Right lobe of liver (tissue), 6 donors: ENCODE measurements around the gene PGBD1. TPM values are rescaled to one million over a fixed set of nuclear protein-coding genes. Genes with fewer than 3 reads are reported as not detected.
A peak's percentile ranks its signal among the peaks of the same experiment; 100 is the strongest.

Source experiments
- ATAC-seq, 4 donors: fragments of 200-7000 bp; cut with Tn5 transposase; one replicate each; pipeline ENCODE4 v1.9.1; 2020; ENCODE audit warnings: mild to moderate bottlenecking in 4 of 4, moderate library complexity in 4 of 4
- DNase-seq, 3 donors: peaks; one replicate each; pipeline ENCODE4 v3.0.0-alpha.2; 2020
- H3K27ac ChIP-seq, 3 donors: fragments of 200-600 bp; one replicate each; pipeline ENCODE4 v1.8.0; 2022
- H3K27me3 ChIP-seq, 2 donors: fragments of 200-600 bp; one replicate each; pipeline ENCODE4 v1.8.0; 2022
- H3K36me3 ChIP-seq, 4 donors: fragments of 200-600 bp; sonication (generic) in 1 of 4; one replicate each; pipeline versions ENCODE4 v1.5.1 to v1.8.0; 2017 to 2022; ENCODE audit warnings: control low read depth in 1 of 4
- H3K4me1 ChIP-seq, 4 donors: fragments of 200-600 bp; sonication (generic) in 1 of 4; one replicate each; pipeline versions ENCODE4 v1.5.1 to v1.8.0; 2017 to 2022; ENCODE audit warnings: control low read depth in 1 of 4
- H3K4me3 ChIP-seq, 3 donors: fragments of 200-600 bp; one replicate each; pipeline ENCODE4 v1.8.0; 2022
- H3K9me3 ChIP-seq, 4 donors: fragments of 200-600 bp; sonication (generic) in 1 of 4; one replicate each; pipeline versions ENCODE4 v1.5.1 to v1.8.0; 2017 to 2022; ENCODE audit warnings: control low read depth in 1 of 4
- CTCF ChIP-seq, 4 donors: fragments of 200-600 bp in 3 of 4; fragments of 450-650 bp in 1 of 4; IDR thresholded peaks; one replicate each; pipeline versions ENCODE4 v1.5.1 to v1.8.0; 2016 to 2022; ENCODE audit warnings: antibody characterized with exemption in 4 of 4, mild to moderate bottlenecking in 2 of 4
- POLR2A ChIP-seq: fragments of 450-650 bp; IDR thresholded peaks from one replicate; pipeline ENCODE4 v1.6.1; 2017; ENCODE audit warnings: antibody characterized with exemption, mild to moderate bottlenecking
- WGBS: methylation state at CpG from one replicate; pipeline ENCODE4 v1.1.6; 2018; ENCODE audit warnings: low coverage, low lambda C conversion rate; ENCODE audit not compliant: insufficient coverage; ENCODE audit errors: missing lambda C conversion rate; 5-methylcytosine and 5-hydroxymethylcytosine counted together
- intact Hi-C, 2 donors: fragments of 100-400 bp; cut with DNase I; formaldehyde crosslinking; loops; one replicate each; pipeline versions ENCODE4 v1.11.2 to v1.14.1; 2022
- total RNA-seq, 6 experiments: library from RNA; depleted of rRNA in 2 of 6; stranded (reverse); fragments of >200 nt in 2 of 6; fragmentation: NEBNext Ultra II Directional in 3 of 6; extraction: Animal tissue kit (Norgen Biotek cat#: 25700) in 3 of 6; gene quantifications; one replicate each; pipeline versions ENCODE4 v1.1.0 to v1.2.4, GENCODE V29; 2016 to 2023
- donor health status: DM: no; HTN: yes; CAD: no.
- donor health status: DM: no; HTN: no; CAD: no.
- donor health status: DM: no; HTN: no; CAD: no.
- donor health status: DM: no; HTN: yes; CAD: no.
- donor health status: DM: no; HTN: yes; CAD: no.

The PGBD1 gene
- total RNA-seq, 6 experiments from 2014 or later = 1.1 to 2.0 (median 1.3) TPM

GRCh38 chr6:28345201-28345600 lies 63.8 kb downstream of the PGBD1 start:
- WGBS = 67% methylated on average over 1 of the region's 1 CpG
- ATAC-seq = peak in 2 of 4 donors; percentile 18 to 37
- TF ChIP-seq POLR2A (no peak), CTCF (IDR thresholded peaks at IDR 0.05) (no peak)
- Histone ChIP-seq H3K9me3 (no peaks in the 10 kb centered on the region), H3K4me1 (peaks cover 0 to under 1% (median 0%) of the 10 kb centered on the region in 4 donors), H3K4me3 (no peak overlapping the region), H3K36me3 (no peaks in the 10 kb centered on the region), H3K27ac (no peak overlapping the region), H3K27me3 (no peaks in the 10 kb centered on the region)
- DNase-seq = no peak
- intact Hi-C loops = no loop called here

DNA sequence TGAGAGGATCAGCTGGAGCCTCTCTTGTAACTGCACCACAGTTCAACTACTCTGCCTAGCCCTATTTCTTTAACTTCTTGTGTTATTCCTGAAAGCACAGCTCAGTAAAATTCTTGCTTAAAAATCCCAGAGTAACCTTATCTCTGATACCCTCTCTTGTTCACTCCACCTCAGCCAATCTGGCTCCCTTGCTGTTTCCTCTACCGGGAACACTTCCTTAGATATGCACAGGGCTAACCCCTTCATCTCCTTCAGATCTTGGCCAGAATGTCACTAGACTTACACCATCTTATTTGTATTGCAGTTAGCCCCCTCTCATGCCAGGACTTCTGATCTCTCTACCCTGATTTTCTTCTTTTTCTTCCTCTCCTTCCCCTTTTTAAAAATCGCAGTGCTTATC lies 65.7 kb downstream of the PGBD1 start:
- no peaks in the 10 kb centered on the region for H3K9me3 ChIP-seq
- H3K4me1 ChIP-seq = peaks cover 0 to 15% (median 5%) of the 10 kb centered on the region in 4 donors
- WGBS = 28% methylated on average over 2 of the region's 2 CpGs
- no peaks in the 10 kb centered on the region for H3K27me3 ChIP-seq
- H3K4me3 ChIP-seq = no peak overlapping the region
- no peaks in the 10 kb centered on the region for H3K36me3 ChIP-seq
- intact Hi-C loops = no loop called here
- no peak for DNase-seq
- TF ChIP-seq POLR2A (no peak), CTCF (IDR thresholded peaks at IDR 0.05) (no peak)
- no peak for ATAC-seq
- H3K27ac ChIP-seq = no peak overlapping the region

GRCh38 chr6:28349344-28349891 lies 68.0 kb downstream of the PGBD1 start:
- peak in 1 of 4 donors; percentile 29 for ATAC-seq
- H3K27ac ChIP-seq = peak overlapping the region; percentile 51 to 66 (median 66)
- TF ChIP-seq CTCF (IDR thresholded peaks at IDR 0.05) (no peak), POLR2A (no peak)

DNA sequence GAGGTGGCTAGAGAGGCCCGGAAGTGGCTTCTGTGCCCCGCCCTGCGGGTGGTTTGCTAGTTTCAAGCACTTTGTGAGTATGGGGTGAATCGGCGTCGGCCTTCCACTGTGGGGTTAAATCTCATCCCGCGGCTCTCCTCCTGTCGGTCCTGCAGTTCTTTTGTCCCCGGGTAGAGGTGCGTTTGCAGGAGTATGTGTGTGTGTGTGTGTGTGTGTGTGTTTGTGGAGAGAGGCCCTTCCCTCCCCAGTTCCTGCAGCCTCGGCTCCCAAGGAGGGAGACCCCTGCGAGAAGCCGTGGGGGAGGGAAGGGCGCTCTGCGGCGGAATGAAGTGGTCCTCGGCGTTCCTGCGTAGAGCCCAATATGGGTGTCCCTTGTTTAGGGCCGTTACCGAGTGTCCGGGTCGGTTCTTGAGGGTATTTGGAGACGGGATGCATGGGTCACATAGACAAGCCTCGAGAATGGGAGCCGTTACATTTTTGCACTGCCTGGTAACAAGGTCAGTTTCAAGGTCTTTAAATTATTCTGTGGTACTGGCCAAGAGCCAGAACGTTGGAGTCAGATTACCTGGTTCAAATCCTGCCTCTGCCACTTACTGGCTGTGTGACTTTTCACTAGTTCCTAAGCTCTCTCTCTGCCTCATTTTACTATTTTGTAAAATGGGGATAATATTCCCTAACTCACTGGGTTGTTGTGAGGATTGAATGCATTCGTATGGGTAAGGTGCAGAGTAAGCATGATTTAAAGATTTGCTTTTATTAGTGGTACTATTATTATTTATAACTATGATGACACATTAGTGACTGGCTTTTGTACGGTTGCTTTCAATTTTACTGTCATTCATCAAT lies 68.7 kb downstream of the PGBD1 start, which contains the start of gene ZKSCAN3:
ZKSCAN3 (plus strand) TSS at position 56 of the 846 bp plus-strand sequence. CDS start 9,640 bp downstream, outside the sequence.
- WGBS = under 1% methylated on average over 9 of the region's 30 CpGs
- TF ChIP-seq POLR2A (peak; percentile 57), CTCF (IDR thresholded peaks at IDR 0.05) (no peak)
- intact Hi-C loops = loop anchor here in 1 of 2 donors (10.0 kb wide), 1 partner anchor 225 kb away; the partner anchor contains the start of gene ZSCAN16

More at GRCh38 chr6:28349344-28349891, 68.0 kb downstream of the PGBD1 start:
- Histone ChIP-seq H3K4me1 (peaks cover 0 to 15% (median 5%) of the 10 kb centered on the region in 4 donors), H3K27me3 (no peaks in the 10 kb centered on the region), H3K9me3 (no peaks in the 10 kb centered on the region), H3K36me3 (no peaks in the 10 kb centered on the region), H3K4me3 (peak overlapping the region; percentile 74 to 82 (median 80))
- no peak for DNase-seq
- WGBS = under 1% methylated on average over 9 of the region's 9 CpGs
- intact Hi-C loops = no loop called here

More for the DNA sequence above, 68.7 kb downstream of the PGBD1 start, which contains the start of gene ZKSCAN3:
- H3K36me3 ChIP-seq = no peaks in the 10 kb centered on the region
- H3K27me3 ChIP-seq = no peaks in the 10 kb centered on the region
- DNase-seq (peak; percentile 87 to 93 (median 90)), ATAC-seq (peak; percentile 94 to 98 (median 98))
- peak within 1 kb of the TSS; percentile 74 to 82 (median 80) for H3K4me3 ChIP-seq
- peak within 1 kb of the TSS; percentile 51 to 66 (median 66) for H3K27ac ChIP-seq
- H3K9me3 ChIP-seq = no peaks in the 10 kb centered on the region
- peaks cover 0 to 20% (median 5%) of the 10 kb centered on the region in 4 donors for H3K4me1 ChIP-seq
